Measurements from ENCODE around the gene TMEM145.

- peak; percentile 89 for TF ChIP-seq CTCF (IDR thresholded peaks at IDR 0.05; ENCODE audit: insufficient read depth, low read depth, low read length)
- no peak for TF ChIP-seq EZH2 (IDR thresholded peaks at IDR 0.05; ENCODE audit: insufficient read depth, low read length)
Observed at GRCh38 chr19:42295831-42296525, 17.1 kb upstream of the TMEM145 start.
